Fibroblast of mammary gland (primary cell): Measurements from ENCODE around the gene NKD1.
A peak's percentile ranks its signal among the peaks of the same experiment; 100 is the strongest.

Experiments used
- DNase-seq: peaks from one replicate; pipeline ENCODE4 v3.0.0-alpha.2; 2010; ENCODE audit warnings: low read depth
- H3K4me3 ChIP-seq: 2 replicates; pipeline ENCODE4 v1.5.1; 2011; ENCODE audit warnings: low read depth, mild to moderate bottlenecking, low read length, moderate library complexity; ENCODE audit not compliant: control insufficient read depth
- CTCF ChIP-seq: conservative IDR thresholded peaks from 2 replicates; pipeline ENCODE4 v1.5.1; 2011; ENCODE audit warnings: low read depth, low read length, inconsistent platforms; ENCODE audit not compliant: control insufficient read depth, insufficient read depth

The NKD1 gene

DNA sequence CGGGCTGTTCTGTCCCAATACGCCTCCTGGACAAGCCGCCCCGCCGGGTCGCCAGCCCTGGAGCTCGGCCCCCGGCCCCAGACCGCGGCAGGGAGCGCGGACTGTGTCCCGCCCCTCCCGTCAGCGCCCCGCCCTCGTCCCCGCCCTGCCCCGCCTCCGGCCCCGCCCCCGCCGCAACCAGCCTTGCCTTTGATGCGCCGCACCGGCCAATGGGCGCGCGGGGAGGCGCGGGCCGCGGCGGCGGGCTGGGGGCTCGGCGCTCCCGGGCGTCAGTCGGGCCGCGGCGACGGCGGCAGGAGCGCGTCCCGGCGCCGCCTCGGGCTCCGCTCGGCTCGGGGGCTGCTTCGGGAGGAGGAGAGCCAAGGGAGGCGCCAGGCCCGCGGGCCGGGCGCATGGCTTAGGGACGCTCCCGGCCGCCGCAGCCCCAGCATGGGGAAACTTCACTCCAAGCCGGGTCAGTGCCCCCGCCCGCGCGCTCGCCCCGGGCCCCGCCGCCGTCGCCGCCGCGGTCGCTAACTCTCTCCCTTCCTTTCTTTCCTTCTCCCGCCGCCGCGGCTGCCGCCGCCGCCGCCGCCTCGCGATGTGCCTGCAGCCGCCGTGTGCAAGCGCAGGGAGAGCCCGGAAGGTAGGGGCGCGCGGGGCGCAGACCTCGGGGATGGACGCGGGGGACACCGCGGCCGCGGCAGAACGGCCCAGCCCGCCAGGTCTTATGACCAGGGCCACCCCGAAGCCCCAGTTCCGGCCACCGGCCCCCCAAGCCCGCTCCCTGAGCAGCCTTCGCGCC is at the start of gene NKD1:
TSS of gene NKD1 (plus strand) at position 272 of the 784 bp plus-strand sequence. CDS start at position 430, 158 bp downstream.
- H3K4me3 ChIP-seq: peak within 1 kb of the TSS; percentile 49
- TF ChIP-seq CTCF: no peak
- DNase-seq: peak; percentile 7

DNA sequence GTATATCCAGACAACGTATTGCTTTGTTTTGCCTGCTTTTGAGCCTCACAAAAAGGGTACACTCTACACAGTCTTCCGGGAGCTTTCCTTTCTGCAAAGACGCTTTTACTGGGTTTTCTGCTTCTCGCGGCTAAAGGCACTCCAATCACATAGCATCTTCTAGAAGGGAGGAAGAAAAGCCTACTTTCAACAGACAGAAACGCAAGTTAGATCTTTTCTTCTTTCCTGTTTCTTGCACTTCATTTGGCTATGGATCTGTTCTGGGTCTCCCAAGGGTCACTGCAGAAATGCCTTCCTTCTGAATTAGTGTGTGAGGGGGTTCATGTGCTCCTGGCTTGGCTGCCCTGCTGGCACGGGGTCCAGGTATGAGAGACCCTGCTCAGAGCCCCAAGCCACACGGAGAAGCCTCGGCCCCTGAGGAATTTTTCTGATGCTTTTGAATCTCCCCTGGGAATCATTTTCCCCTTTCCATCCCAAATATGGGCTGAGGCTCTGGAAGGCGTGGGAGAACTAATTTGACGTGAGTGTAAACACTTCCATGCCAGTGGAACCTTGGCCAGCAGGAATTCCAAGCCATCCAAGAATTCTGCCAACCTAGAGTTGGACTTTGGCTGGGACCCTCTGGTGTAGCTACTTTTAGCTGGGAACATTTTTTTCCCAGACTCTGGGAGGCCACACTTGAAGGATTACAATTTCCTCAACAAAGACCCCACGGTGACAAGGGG is 49.6 kb upstream of the NKD1 start:
- no peak for DNase-seq
- no peak overlapping the region for H3K4me3 ChIP-seq
- TF ChIP-seq CTCF: no peak

DNA sequence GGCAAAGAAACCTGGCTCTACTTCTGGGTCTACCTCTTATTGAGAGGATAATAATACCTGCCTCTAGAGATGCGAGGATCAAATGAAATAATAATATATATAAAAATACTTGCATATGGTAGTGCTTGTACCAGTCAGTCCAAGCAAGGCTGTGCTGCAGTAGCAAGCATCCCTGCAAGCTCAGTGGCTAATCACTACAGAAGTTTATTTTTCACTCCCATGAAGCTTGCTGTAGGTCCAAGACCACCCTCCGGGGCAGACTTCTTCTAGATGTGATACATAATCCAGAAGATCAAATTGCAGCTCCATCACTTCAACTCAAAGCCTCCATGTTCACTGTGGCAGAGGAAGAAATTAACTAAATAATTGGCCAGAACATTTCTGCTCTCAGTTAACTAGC is 48.9 kb upstream of the NKD1 start:
- no peak for DNase-seq
- no peak for TF ChIP-seq CTCF
- H3K4me3 ChIP-seq: no peak overlapping the region

- H3K4me3 ChIP-seq: no peak overlapping the region
- no peak for DNase-seq
- no peak for TF ChIP-seq CTCF
Measured at GRCh38 chr16:50500171-50500874, 47.9 kb upstream of the NKD1 start.

DNA sequence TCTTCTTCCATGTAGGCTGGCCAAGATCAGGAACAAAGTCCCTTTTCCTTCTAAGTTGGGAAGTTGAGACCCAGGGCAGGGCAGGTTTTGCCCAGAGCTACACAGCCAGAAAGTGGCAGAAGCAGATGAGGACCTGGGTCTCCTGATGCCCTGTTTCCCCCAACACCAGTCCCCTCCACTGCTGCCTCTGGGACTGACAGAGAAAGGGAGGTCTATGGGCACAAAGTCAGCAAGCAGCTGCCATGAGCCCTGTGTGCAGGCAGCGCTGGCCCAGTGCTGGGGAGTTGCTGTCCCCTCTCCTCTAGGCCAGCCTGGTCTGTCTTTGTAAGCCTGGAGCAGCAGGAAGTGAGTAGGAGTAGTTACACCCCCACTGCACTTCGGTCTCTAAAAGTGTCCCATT is 46.9 kb upstream of the NKD1 start:
- no peak for TF ChIP-seq CTCF
- H3K4me3 ChIP-seq: no peak overlapping the region
- DNase-seq: no peak

GRCh38 chr16:50501986-50502615 is 46.1 kb upstream of the NKD1 start:
- no peak for DNase-seq
- TF ChIP-seq CTCF: no peak

More at GRCh38 chr16:50501986-50502615, 46.1 kb upstream of the NKD1 start:
- no peak overlapping the region for H3K4me3 ChIP-seq
